ENCODE measurements around the gene SURF2.
A peak's percentile ranks its signal among the peaks of the same experiment; 100 is the strongest.
"Not testable (repeated sequence)": the region's sequence is repeated elsewhere in the genome, so short reads cannot be mapped to it uniquely, and the experiment has no call there.

Gene SURF2

GRCh38 chr9:133322701-133323100, 33.6 kb upstream of the SURF2 start:
- TF ChIP-seq CTCF (conservative IDR thresholded peaks at IDR 0.05) (no peak), ZFX (IDR thresholded peaks at IDR 0.05) (no peak)
- no peak overlapping the region for H3K27ac ChIP-seq

- H3K27ac ChIP-seq, result no peak overlapping the region
- no peak for TF ChIP-seq CTCF (conservative IDR thresholded peaks at IDR 0.05)
- TF ChIP-seq ZFX (IDR thresholded peaks at IDR 0.05), result no peak
These were observed 33.1 kb upstream of the SURF2 start for GRCh38 chr9:133323211-133323610.

GRCh38 chr9:133323991-133324703, 32.2 kb upstream of the SURF2 start:
- TF ChIP-seq CTCF (conservative IDR thresholded peaks at IDR 0.05) (no peak), ZFX (IDR thresholded peaks at IDR 0.05) (no peak)
- no peak overlapping the region for H3K27ac ChIP-seq

GRCh38 chr9:133327021-133327420, 29.3 kb upstream of the SURF2 start:
- H3K27ac ChIP-seq, result not testable (repeated sequence)

GRCh38 chr9:133327834-133328484, 28.4 kb upstream of the SURF2 start:
- H3K27ac ChIP-seq, result no peak overlapping the region
- no peak for TF ChIP-seq CTCF (conservative IDR thresholded peaks at IDR 0.05)
- TF ChIP-seq ZFX (IDR thresholded peaks at IDR 0.05), result no peak

GRCh38 chr9:133329306-133330156, 26.8 kb upstream of the SURF2 start:
- peak; percentile 91 for TF ChIP-seq CTCF (conservative IDR thresholded peaks at IDR 0.05)

GRCh38 chr9:133331221-133331620, 25.1 kb upstream of the SURF2 start:
- TF ChIP-seq ZFX (IDR thresholded peaks at IDR 0.05), result no peak
- TF ChIP-seq CTCF (conservative IDR thresholded peaks at IDR 0.05), result no peak
- H3K27ac ChIP-seq, result no peak overlapping the region

More at GRCh38 chr9:133329306-133330156, 26.8 kb upstream of the SURF2 start:
- H3K27ac ChIP-seq, result not testable (repeated sequence)
